HG02943 (cell line): ENCODE measurements around the gene USP10.
"Not testable (repeated sequence)": the region's sequence is repeated elsewhere in the genome, so short reads cannot be mapped to it uniquely, and the experiment has no call there.

Experiments
- ATAC-seq: cut with Tn5 transposase; IDR thresholded peaks from one replicate; pipeline ENCODE4 v1.9.1; 2021; ENCODE audit warnings: mild to moderate bottlenecking, low read depth, moderate library complexity; ENCODE audit not compliant: unreplicated experiment

The USP10 gene

GRCh38 chr16:84692451-84693214 is 7.2 kb upstream of the USP10 start:
- ATAC-seq, result no peak

GRCh38 chr16:84693869-84694268 is 5.9 kb upstream of the USP10 start:
- not testable (repeated sequence) for ATAC-seq

GRCh38 chr16:84694980-84695379 is 4.8 kb upstream of the USP10 start:
- ATAC-seq, result no peak

- no peak for ATAC-seq
Measured at GRCh38 chr16:84699147-84699711, 571 bp upstream of the USP10 start.

- peak; percentile 24 for ATAC-seq
Measured at GRCh38 chr16:84700446-84701300, 873 bp downstream of the USP10 start.

- ATAC-seq, result no peak
Measured at GRCh38 chr16:84703681-84704080, 3.9 kb downstream of the USP10 start.

GRCh38 chr16:84704253-84704652 is 4.5 kb downstream of the USP10 start:
- ATAC-seq, result no peak

GRCh38 chr16:84706856-84707255 is 7.1 kb downstream of the USP10 start:
- no peak for ATAC-seq

GRCh38 chr16:84709609-84710008 is 9.8 kb downstream of the USP10 start:
- ATAC-seq, result no peak

- no peak for ATAC-seq
Measured at GRCh38 chr16:84710686-84711085, 10.9 kb downstream of the USP10 start.

- no peak for ATAC-seq
Measured at GRCh38 chr16:84712138-84712671, 12.4 kb downstream of the USP10 start.

- ATAC-seq, result no peak
Measured at GRCh38 chr16:84712801-84713775, 13.3 kb downstream of the USP10 start.

GRCh38 chr16:84714028-84714427 is 14.2 kb downstream of the USP10 start:
- no peak for ATAC-seq

GRCh38 chr16:84715424-84715823 is 15.6 kb downstream of the USP10 start:
- ATAC-seq, result no peak

- no peak for ATAC-seq
Measured at GRCh38 chr16:84715854-84716253, 16.1 kb downstream of the USP10 start.

- ATAC-seq, result no peak
Measured at GRCh38 chr16:84716740-84717139, 16.9 kb downstream of the USP10 start.

GRCh38 chr16:84717484-84717883 is 17.7 kb downstream of the USP10 start:
- no peak for ATAC-seq

- no peak for ATAC-seq
Measured at GRCh38 chr16:84720177-84720579, 20.4 kb downstream of the USP10 start.

- no peak for ATAC-seq
Measured at GRCh38 chr16:84722068-84722467, 22.3 kb downstream of the USP10 start.

GRCh38 chr16:84723906-84724305 is 24.1 kb downstream of the USP10 start:
- ATAC-seq, result no peak
